ENCODE results near the gene INTS13.
A peak's percentile ranks its signal among the peaks of the same experiment; 100 is the strongest.
"Not testable (repeated sequence)": the region's sequence is repeated elsewhere in the genome, so short reads cannot be mapped to it uniquely, and the experiment has no call there.

Gene INTS13, protein sequence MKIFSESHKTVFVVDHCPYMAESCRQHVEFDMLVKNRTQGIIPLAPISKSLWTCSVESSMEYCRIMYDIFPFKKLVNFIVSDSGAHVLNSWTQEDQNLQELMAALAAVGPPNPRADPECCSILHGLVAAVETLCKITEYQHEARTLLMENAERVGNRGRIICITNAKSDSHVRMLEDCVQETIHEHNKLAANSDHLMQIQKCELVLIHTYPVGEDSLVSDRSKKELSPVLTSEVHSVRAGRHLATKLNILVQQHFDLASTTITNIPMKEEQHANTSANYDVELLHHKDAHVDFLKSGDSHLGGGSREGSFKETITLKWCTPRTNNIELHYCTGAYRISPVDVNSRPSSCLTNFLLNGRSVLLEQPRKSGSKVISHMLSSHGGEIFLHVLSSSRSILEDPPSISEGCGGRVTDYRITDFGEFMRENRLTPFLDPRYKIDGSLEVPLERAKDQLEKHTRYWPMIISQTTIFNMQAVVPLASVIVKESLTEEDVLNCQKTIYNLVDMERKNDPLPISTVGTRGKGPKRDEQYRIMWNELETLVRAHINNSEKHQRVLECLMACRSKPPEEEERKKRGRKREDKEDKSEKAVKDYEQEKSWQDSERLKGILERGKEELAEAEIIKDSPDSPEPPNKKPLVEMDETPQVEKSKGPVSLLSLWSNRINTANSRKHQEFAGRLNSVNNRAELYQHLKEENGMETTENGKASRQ

DNA sequence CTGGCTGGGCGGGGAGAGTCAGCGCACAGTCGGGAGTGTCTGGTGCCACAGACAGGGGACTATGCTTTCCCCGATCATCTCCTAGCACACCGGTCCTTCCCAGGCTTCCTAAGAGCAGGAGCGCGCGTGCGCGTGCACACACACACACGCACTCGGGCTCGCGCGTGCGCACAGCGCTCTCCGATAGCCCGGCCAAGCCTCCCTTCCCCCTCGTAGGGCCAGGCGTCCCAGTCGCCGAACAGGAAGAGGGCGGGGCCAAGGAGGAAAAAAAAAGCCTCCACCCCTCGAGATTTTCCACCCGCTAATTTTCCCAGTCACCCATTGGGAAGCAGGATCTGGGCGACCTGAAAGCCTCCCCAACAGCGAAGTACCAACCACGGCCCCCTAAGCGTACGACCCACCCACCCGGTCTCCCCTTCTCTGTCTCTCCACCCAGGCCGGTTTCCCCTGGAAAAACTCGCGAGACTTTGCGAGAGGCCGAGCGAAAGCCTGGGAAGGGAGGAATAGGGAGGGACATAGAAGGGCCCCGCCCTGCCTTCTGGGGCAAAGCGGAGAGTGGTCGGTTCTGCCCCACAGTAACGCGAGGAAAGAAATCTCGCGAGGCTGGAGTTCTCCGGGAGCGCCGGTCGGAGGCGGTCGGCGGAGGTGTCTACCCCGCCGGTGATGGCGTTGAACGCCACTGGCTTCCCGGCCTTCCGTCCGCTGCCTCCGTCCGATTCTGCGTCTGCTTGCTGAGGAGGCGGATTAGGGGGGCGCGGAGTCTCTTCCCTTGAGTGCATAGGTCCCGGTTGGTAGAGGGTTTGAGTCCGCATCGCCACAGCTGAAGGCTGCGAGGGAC, at the start of gene INTS13, which contains the start of gene FGFR1OP2:
INTS13 (minus strand) TSS at position 119 of the 838 bp plus-strand sequence. CDS start 1,178 bp downstream, outside the sequence.
FGFR1OP2 (plus strand) TSS at position 608 of the 838 bp plus-strand sequence. CDS start 15,689 bp downstream, outside the sequence.
- Histone ChIP-seq H3K27me3 (ENCODE audit: control insufficient read depth, insufficient read depth, low read length) (no peaks in the 10 kb centered on the region), H3K9ac (ENCODE audit: low read length) (peak within 1 kb of the TSS; percentile 99), H3K36me3 (ENCODE audit: control insufficient read depth, insufficient read depth, low read length) (no peaks in the 10 kb centered on the region), H3K4me1 (ENCODE audit: control insufficient read depth, insufficient read depth, low read length) (peaks cover 16% of the 10 kb centered on the region), H3K27ac (ENCODE audit: low read depth, low read length) (peak within 1 kb of the TSS; percentile 99), H3K4me3 (ENCODE audit: low read length) (peak within 1 kb of the TSS; percentile 100)

DNA sequence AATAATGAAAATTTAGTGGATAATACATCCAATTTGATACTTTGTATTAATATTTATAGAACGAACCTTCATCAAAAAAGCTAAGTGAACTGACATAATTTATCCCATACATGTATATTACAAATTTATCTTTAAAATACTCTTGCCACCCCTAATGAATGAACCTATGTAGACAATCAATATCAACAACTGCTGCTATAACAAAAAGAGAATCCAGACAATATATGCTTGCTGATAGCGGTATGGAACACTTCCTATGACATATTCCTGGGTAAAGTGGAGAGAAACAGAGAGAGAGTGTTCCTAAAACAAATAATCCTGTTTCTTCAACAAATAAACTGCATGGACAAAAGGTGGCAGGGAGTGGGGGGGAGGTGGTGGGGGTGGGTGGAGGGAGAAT, 45.1 kb upstream of the INTS13 start:
- Histone ChIP-seq H3K36me3 (ENCODE audit: control insufficient read depth, insufficient read depth, low read length) (peaks cover 6% of the 10 kb centered on the region), H3K27ac (ENCODE audit: low read depth, low read length) (no peak overlapping the region), H3K4me3 (ENCODE audit: low read length) (no peak overlapping the region), H3K4me1 (ENCODE audit: control insufficient read depth, insufficient read depth, low read length) (no peaks in the 10 kb centered on the region), H3K27me3 (ENCODE audit: control insufficient read depth, insufficient read depth, low read length) (no peaks in the 10 kb centered on the region), H3K9ac (ENCODE audit: low read length) (no peak overlapping the region)

DNA sequence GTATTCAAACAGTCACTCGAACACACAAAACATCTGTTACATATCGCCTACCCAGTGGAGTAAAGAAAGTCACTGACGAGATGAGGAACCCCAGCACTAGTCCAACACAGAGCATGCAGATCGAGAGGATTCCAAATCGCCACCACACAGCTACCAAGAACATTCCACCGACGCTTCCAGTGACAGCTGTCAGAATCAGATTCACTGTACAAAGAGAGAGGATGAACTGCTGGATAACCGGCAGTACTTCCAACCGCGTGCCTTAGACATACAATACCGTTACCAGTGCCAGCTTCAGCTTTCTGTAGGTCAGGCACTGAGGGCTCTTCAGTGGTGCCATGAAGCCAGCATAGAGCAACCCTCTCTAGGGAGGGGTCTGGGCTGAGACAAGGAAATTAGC, 42.0 kb upstream of the INTS13 start:
- Histone ChIP-seq H3K36me3 (ENCODE audit: control insufficient read depth, insufficient read depth, low read length) (peaks cover 6% of the 10 kb centered on the region), H3K9ac (ENCODE audit: low read length) (no peak overlapping the region), H3K27me3 (ENCODE audit: control insufficient read depth, insufficient read depth, low read length) (no peaks in the 10 kb centered on the region), H3K4me3 (ENCODE audit: low read length) (no peak overlapping the region), H3K27ac (ENCODE audit: low read depth, low read length) (no peak overlapping the region), H3K4me1 (ENCODE audit: control insufficient read depth, insufficient read depth, low read length) (no peaks in the 10 kb centered on the region)

DNA sequence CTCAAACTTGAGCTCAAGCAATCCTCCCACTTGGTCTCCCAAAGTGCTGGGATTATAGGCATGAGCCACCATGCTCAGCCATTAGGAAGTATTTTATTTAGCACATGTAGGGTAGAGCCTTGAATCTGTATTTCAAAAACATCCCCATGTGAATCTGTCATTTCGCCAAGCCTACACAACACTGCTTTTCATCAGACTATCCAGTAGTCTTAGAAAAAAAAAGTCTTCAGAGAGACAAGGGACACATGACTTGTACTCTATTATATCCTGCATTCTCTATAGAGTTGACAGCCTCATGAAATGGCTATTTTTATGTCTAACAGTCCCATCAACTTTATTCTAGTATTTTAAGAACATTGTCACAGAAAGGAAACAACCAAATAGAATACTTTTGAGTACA, 41.0 kb upstream of the INTS13 start:
- Histone ChIP-seq H3K9ac (ENCODE audit: low read length) (no peak overlapping the region), H3K27ac (ENCODE audit: low read depth, low read length) (no peak overlapping the region), H3K27me3 (ENCODE audit: control insufficient read depth, insufficient read depth, low read length) (no peaks in the 10 kb centered on the region), H3K36me3 (ENCODE audit: control insufficient read depth, insufficient read depth, low read length) (peaks cover 6% of the 10 kb centered on the region), H3K4me1 (ENCODE audit: control insufficient read depth, insufficient read depth, low read length) (no peaks in the 10 kb centered on the region), H3K4me3 (ENCODE audit: low read length) (no peak overlapping the region)

DNA sequence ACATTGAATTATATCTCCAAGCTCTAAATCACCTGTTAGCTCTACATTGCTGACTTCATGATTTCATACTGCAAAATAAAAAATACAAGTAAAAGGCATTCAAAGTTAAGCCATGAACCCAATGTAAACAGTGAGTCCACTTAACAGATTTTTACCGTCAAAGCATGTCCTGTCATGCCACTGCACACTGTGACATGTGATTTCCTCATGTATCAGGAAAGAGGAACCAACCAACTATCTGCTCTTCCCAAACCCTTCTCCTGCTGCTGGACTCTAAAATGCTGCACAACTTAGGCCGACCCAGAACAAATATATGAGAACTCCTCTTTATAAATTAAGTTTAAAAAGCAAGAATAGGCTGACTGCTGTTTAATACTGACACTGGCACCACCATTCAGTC, 38.9 kb upstream of the INTS13 start:
- Histone ChIP-seq H3K4me3 (ENCODE audit: low read length) (no peak overlapping the region), H3K4me1 (ENCODE audit: control insufficient read depth, insufficient read depth, low read length) (no peaks in the 10 kb centered on the region), H3K36me3 (ENCODE audit: control insufficient read depth, insufficient read depth, low read length) (peaks cover 6% of the 10 kb centered on the region), H3K27me3 (ENCODE audit: control insufficient read depth, insufficient read depth, low read length) (no peaks in the 10 kb centered on the region), H3K9ac (ENCODE audit: low read length) (no peak overlapping the region), H3K27ac (ENCODE audit: low read depth, low read length) (no peak overlapping the region)

DNA sequence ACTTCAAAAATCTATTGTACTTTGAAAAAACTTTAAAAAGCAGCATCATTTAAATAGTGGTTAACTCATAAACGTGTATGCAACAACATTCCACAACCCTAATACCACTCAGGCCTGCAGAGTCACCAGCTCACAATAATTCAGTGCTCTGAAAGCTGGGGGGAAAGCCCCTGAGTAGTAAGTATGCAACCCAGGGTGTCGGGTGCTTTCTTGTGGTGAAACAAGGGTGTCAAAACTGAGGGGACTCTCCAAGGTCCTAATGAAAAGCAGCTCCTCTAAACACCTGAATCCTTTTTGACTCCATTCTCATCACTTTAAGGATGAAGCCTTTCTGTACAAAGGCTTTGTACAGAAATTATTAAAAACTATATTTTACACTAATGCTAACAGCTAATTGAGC, 34.2 kb upstream of the INTS13 start:
- Histone ChIP-seq H3K4me3 (ENCODE audit: low read length) (no peak overlapping the region), H3K36me3 (ENCODE audit: control insufficient read depth, insufficient read depth, low read length) (peaks cover under 1% of the 10 kb centered on the region), H3K27ac (ENCODE audit: low read depth, low read length) (no peak overlapping the region)

DNA sequence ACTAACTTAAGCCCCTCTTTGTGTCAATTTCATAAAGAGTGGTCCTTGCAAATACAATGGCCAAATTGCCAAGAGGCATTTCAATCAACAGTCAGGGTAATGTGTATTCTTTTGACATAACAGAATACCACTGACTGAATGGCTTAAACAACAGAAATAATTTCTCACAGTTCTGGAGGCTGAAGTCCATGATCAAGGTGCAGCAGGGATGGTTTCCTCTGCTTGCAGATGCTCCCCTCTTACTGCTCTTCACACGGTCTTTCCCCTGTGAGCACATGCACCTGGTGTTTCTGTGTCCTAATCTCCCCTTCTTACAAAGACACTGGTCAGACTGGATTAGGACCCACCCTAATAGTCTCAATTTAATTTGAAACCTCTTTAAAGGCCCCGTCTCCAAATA, 32.4 kb upstream of the INTS13 start:
- no peak overlapping the region for H3K27ac ChIP-seq (ENCODE audit: low read depth, low read length)
- H3K9ac ChIP-seq (ENCODE audit: low read length), result no peak overlapping the region
- no peaks in the 10 kb centered on the region for H3K27me3 ChIP-seq (ENCODE audit: control insufficient read depth, insufficient read depth, low read length)
- peaks cover 3% of the 10 kb centered on the region for H3K36me3 ChIP-seq (ENCODE audit: control insufficient read depth, insufficient read depth, low read length)
- no peak overlapping the region for H3K4me3 ChIP-seq (ENCODE audit: low read length)
- no peaks in the 10 kb centered on the region for H3K4me1 ChIP-seq (ENCODE audit: control insufficient read depth, insufficient read depth, low read length)

More for the DNA sequence above, 34.2 kb upstream of the INTS13 start:
- H3K27me3 ChIP-seq (ENCODE audit: control insufficient read depth, insufficient read depth, low read length), result no peaks in the 10 kb centered on the region
- H3K9ac ChIP-seq (ENCODE audit: low read length), result no peak overlapping the region
- H3K4me1 ChIP-seq (ENCODE audit: control insufficient read depth, insufficient read depth, low read length), result no peaks in the 10 kb centered on the region

DNA sequence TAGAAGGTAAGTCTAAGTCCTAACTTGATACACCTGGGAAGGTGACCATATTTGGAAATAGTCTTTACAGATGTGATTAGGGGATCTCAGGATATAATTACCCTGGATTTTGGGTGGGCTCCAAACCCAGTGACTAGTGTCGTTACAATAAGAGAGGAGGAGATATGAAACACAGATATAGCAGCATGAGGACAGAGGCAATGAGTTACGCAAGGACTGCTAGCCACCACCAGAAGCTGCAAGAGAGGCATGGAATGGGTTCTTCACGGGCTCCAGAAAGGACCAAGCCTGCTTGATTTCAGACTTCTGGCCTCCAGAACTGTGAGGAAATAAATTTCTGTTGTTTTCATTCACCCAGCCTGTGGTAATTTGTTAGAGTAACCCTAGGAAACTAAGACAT, 29.1 kb upstream of the INTS13 start:
- Histone ChIP-seq H3K27ac (ENCODE audit: low read depth, low read length) (no peak overlapping the region), H3K36me3 (ENCODE audit: control insufficient read depth, insufficient read depth, low read length) (peaks cover 6% of the 10 kb centered on the region), H3K4me1 (ENCODE audit: control insufficient read depth, insufficient read depth, low read length) (no peaks in the 10 kb centered on the region), H3K27me3 (ENCODE audit: control insufficient read depth, insufficient read depth, low read length) (no peaks in the 10 kb centered on the region), H3K9ac (ENCODE audit: low read length) (no peak overlapping the region), H3K4me3 (ENCODE audit: low read length) (no peak overlapping the region)

DNA sequence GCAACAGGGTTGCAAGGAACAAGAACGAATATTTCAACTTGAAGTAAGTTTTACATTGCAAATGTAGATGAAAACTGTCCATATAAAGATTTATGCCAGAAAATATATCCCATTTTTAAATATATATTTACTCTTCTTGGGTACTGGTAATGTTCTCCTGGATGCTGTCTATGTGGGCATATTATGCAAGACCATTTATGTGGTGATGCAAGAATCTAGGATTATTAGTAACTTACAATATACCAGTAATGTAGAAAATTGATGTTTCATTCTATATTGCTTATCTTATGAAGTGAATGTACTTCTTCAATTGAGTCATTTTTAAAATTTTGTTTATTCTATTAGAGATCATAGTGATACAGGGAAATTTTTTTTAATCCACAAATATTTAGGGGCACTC, 25.6 kb upstream of the INTS13 start:
- H3K36me3 ChIP-seq (ENCODE audit: control insufficient read depth, insufficient read depth, low read length), result peaks cover 6% of the 10 kb centered on the region
- no peak overlapping the region for H3K4me3 ChIP-seq (ENCODE audit: low read length)
- H3K27me3 ChIP-seq (ENCODE audit: control insufficient read depth, insufficient read depth, low read length), result no peaks in the 10 kb centered on the region
- no peak overlapping the region for H3K9ac ChIP-seq (ENCODE audit: low read length)
- H3K27ac ChIP-seq (ENCODE audit: low read depth, low read length), result no peak overlapping the region
- no peaks in the 10 kb centered on the region for H3K4me1 ChIP-seq (ENCODE audit: control insufficient read depth, insufficient read depth, low read length)

DNA sequence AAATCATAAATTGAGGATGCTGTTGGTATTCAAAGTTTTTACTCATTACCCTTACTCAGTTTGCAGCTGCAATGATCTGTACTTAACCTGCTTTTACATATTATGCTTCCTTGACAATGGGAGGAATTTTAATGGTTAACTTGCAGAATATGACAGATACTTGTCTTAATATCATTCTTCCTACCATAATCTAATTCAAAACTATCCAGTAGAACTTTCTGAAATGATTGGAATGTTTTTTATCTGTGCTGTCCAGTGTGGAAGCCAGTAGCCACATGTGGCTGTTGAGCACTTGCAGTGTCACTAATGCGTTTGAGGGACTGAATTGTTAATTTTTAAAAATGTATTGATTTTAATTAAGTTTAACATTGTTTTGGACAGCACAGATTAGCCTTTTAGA, 24.0 kb upstream of the INTS13 start:
- H3K27me3 ChIP-seq (ENCODE audit: control insufficient read depth, insufficient read depth, low read length), result no peaks in the 10 kb centered on the region
- H3K4me1 ChIP-seq (ENCODE audit: control insufficient read depth, insufficient read depth, low read length), result no peaks in the 10 kb centered on the region
- no peak overlapping the region for H3K27ac ChIP-seq (ENCODE audit: low read depth, low read length)
- no peak overlapping the region for H3K9ac ChIP-seq (ENCODE audit: low read length)
- H3K36me3 ChIP-seq (ENCODE audit: control insufficient read depth, insufficient read depth, low read length), result peaks cover 8% of the 10 kb centered on the region
- H3K4me3 ChIP-seq (ENCODE audit: low read length), result no peak overlapping the region

DNA sequence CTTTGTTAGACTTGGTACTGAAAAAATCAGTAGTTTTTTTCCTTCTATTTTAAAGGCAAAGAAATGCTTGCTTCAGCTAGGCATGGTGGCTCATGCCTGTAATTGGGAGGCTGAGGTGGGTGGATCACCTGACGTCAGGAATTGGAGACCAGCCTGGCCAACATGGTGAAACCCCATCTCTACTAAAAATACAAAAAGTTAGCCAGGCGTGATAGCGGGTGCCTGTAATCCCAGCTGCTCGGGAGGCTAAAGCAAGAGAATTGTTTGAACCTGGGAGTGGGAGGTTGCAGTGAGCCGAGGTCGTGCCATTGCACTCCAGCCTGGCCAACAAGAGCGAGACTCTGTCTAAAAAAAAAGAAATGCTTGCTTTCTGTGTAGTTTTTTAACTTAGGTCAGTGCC, 23.6 kb upstream of the INTS13 start:
- not testable (repeated sequence) for H3K4me1 ChIP-seq (ENCODE audit: control insufficient read depth, insufficient read depth, low read length); H3K4me3 ChIP-seq (ENCODE audit: low read length); H3K27me3 ChIP-seq (ENCODE audit: control insufficient read depth, insufficient read depth, low read length); H3K9ac ChIP-seq (ENCODE audit: low read length); H3K36me3 ChIP-seq (ENCODE audit: control insufficient read depth, insufficient read depth, low read length); H3K27ac ChIP-seq (ENCODE audit: low read depth, low read length)

DNA sequence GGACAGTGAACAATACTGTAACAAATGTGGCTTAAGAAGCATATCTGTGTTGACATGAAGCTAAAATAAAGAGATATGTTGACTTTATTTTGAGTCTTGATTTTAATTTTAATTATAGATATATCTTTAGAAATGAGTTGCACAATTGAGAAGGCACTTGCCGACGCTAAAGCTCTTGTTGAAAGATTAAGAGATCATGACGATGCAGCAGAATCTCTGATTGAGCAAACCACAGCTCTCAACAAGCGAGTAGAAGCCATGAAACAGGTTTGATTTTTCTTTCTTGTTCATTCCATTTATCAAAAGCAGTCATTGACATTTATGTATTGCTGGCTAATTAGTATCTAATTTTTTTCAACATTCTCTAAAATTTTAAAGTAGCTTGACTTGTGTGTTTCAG, 16.2 kb upstream of the INTS13 start:
- no peak overlapping the region for H3K27ac ChIP-seq (ENCODE audit: low read depth, low read length)
- H3K4me3 ChIP-seq (ENCODE audit: low read length), result no peak overlapping the region
- H3K9ac ChIP-seq (ENCODE audit: low read length), result no peak overlapping the region
- H3K36me3 ChIP-seq (ENCODE audit: control insufficient read depth, insufficient read depth, low read length), result peaks cover 7% of the 10 kb centered on the region
- H3K27me3 ChIP-seq (ENCODE audit: control insufficient read depth, insufficient read depth, low read length), result no peaks in the 10 kb centered on the region
- no peaks in the 10 kb centered on the region for H3K4me1 ChIP-seq (ENCODE audit: control insufficient read depth, insufficient read depth, low read length)

Measured in rectal smooth muscle tissue (tissue), 1 donor.